PC-9 (cell line): ENCODE results near the gene RTP4. TPM values are rescaled to one million over a fixed set of nuclear protein-coding genes. Genes with fewer than 3 reads are reported as not detected.

ENCODE experiments used
- BruUV-seq: library from RNA; stranded (reverse); fragments of 400-500 nt; replicated peaks from 2 replicates; lab custom pipeline; 2021; lab: Mats Ljungman, UMichigan
- CTCF ChIA-PET: fragments of 300-600 bp; sonication (Branson Sonifier 250); formaldehyde crosslinking; loops from one replicate; lab custom pipeline; 2022; ENCODE audit warnings: antibody characterized with exemption; lab: Charles Lee
- POLR2A ChIA-PET: fragments of 300-600 bp; sonication (Branson Sonifier 250); formaldehyde crosslinking; loops from one replicate; lab custom pipeline; 2022; ENCODE audit warnings: antibody characterized with exemption; ENCODE audit not compliant: unreplicated experiment; lab: Charles Lee
- DNase-seq, 2 experiments: peaks; one replicate each; pipeline versions ENCODE4 v3.0.0 to v3.0.0-alpha.2; 2015 to 2022; ENCODE audit warnings: mixed read lengths in 1 of 2
- H2AFZ ChIP-seq: fragments of 200-600 bp; sonication (generic); 2 replicates; pipeline ENCODE4 v1.8.1; 2017; ENCODE audit warnings: antibody characterized with exemption
- H3F3A ChIP-seq: fragments of 200-600 bp; sonication (generic); 2 replicates; pipeline ENCODE4 v1.8.1; 2017; ENCODE audit warnings: antibody characterized with exemption, mild to moderate bottlenecking, low read depth; ENCODE audit not compliant: insufficient read depth
- H3K27ac ChIP-seq: fragments of 200-600 bp; sonication (generic); 2 replicates; pipeline ENCODE4 v1.6.1; 2016; ENCODE audit warnings: mixed run types
- H3K27me3 ChIP-seq: fragments of 200-600 bp; sonication (generic); 2 replicates; pipeline ENCODE4 v1.6.1; 2016; ENCODE audit warnings: low read depth, mixed run types; ENCODE audit not compliant: insufficient read depth
- H3K36me3 ChIP-seq: fragments of 200-600 bp; sonication (generic); 2 replicates; pipeline ENCODE4 v1.6.1; 2016; ENCODE audit warnings: low read depth, mixed run types
- H3K4me1 ChIP-seq: fragments of 200-600 bp; sonication (generic); replicated peaks from 2 replicates; pipeline ENCODE4 v1.6.1; 2016; ENCODE audit warnings: mixed run types; ENCODE audit not compliant: insufficient read depth
- H3K4me2 ChIP-seq: fragments of 200-600 bp; sonication (generic); 2 replicates; pipeline ENCODE4 v1.6.1; 2017; ENCODE audit warnings: mixed run types
- H3K4me3 ChIP-seq: fragments of 200-600 bp; sonication (generic); 2 replicates; pipeline ENCODE4 v1.6.1; 2016; ENCODE audit warnings: mixed run types
- H3K79me2 ChIP-seq: fragments of 200-600 bp; sonication (generic); 2 replicates; pipeline ENCODE4 v1.6.1; 2017; ENCODE audit warnings: low read depth, mixed run types
- H3K9me2 ChIP-seq: fragments of 200-600 bp; sonication (generic); 2 replicates; pipeline ENCODE4 v1.8.1; 2017; ENCODE audit warnings: mild to moderate bottlenecking; ENCODE audit not compliant: insufficient read depth
- H3K9me3 ChIP-seq: fragments of 200-600 bp; sonication (generic); 2 replicates; pipeline ENCODE4 v1.8.1; 2016; ENCODE audit warnings: low read depth; ENCODE audit not compliant: insufficient read depth
- H4K20me1 ChIP-seq: fragments of 200-600 bp; sonication (generic); 2 replicates; pipeline ENCODE4 v1.8.1; 2017; ENCODE audit not compliant: insufficient read depth
- CTCF ChIP-seq: fragments of 200-600 bp; sonication (generic); conservative IDR thresholded peaks from 2 replicates; pipeline ENCODE4 v1.6.1; 2017; ENCODE audit warnings: mixed run types, antibody characterized with exemption, mild to moderate bottlenecking, moderate library complexity
- EZH2 ChIP-seq: fragments of 200-600 bp; sonication (generic); IDR thresholded peaks from 2 replicates; pipeline ENCODE4 v1.8.0; 2017; ENCODE audit warnings: antibody characterized with exemption, low read depth
- intact Hi-C: fragments of 100-400 bp; cut with micrococcal nuclease; formaldehyde crosslinking; loops from one replicate; pipeline ENCODE4 v1.10.0; 2022; ENCODE audit not compliant: unreplicated experiment
- total RNA-seq: library from RNA; stranded (reverse); gene quantifications from 2 replicates; pipeline ENCODE4 v1.2.3, GENCODE V29; 2021

Gene RTP4
- total RNA-seq, 1 experiment from 2014 or later, result 0.90 TPM

GRCh38 chr3:187369089-187369447 is 883 bp downstream of the RTP4 start:
- no peaks in the 10 kb centered on the region for H3K4me1 ChIP-seq
- DNase-seq, result no peak
- POLR2A ChIA-PET, result no interaction called here
- no peak overlapping the region for H3K27ac ChIP-seq
- TF ChIP-seq CTCF (no peak), EZH2 (no peak)
- H3F3A ChIP-seq, result no peaks in the 10 kb centered on the region
- no peaks in the 10 kb centered on the region for H3K36me3 ChIP-seq
- H2AFZ ChIP-seq, result no peak overlapping the region
- intact Hi-C loops, result no loop called here
- H3K9me2 ChIP-seq, result no peaks in the 10 kb centered on the region
- no peak overlapping the region for H3K4me3 ChIP-seq
- H4K20me1 ChIP-seq, result no peaks in the 10 kb centered on the region
- CTCF ChIA-PET, result interaction anchor here (0.7 kb wide), 1 partner anchor 12 kb away, joined by 4 read pairs; no protein-coding TSS in a partner anchor
- peaks cover 5% of the 10 kb centered on the region; the same call in 1 of the 2 replicates for H3K27me3 ChIP-seq
- no TSS peak for BruUV-seq
- H3K9me3 ChIP-seq, result no peaks in the 10 kb centered on the region
- no peak overlapping the region for H3K4me2 ChIP-seq
- H3K79me2 ChIP-seq, result no peaks in the 10 kb centered on the region

- no peaks in the 10 kb centered on the region for H3K4me1 ChIP-seq
- TF ChIP-seq CTCF (no peak), EZH2 (no peak)
- H3K27ac ChIP-seq, result no peak overlapping the region
- H3K4me3 ChIP-seq, result no peak overlapping the region
- H3K9me2 ChIP-seq, result no peaks in the 10 kb centered on the region
- no peaks in the 10 kb centered on the region for H3F3A ChIP-seq
- H2AFZ ChIP-seq, result no peak overlapping the region
- no peaks in the 10 kb centered on the region for H4K20me1 ChIP-seq
- H3K79me2 ChIP-seq, result no peaks in the 10 kb centered on the region
- intact Hi-C loops, result no loop called here
- no peaks in the 10 kb centered on the region for H3K9me3 ChIP-seq
- POLR2A ChIA-PET, result no interaction called here
- H3K36me3 ChIP-seq, result no peaks in the 10 kb centered on the region
- no peak for DNase-seq
- H3K4me2 ChIP-seq, result no peak overlapping the region
- CTCF ChIA-PET, result no interaction called here
- H3K27me3 ChIP-seq, result peaks cover 5% of the 10 kb centered on the region; the same call in 1 of the 2 replicates
- no TSS peak for BruUV-seq
Measured at GRCh38 chr3:187370051-187370450, 1.9 kb downstream of the RTP4 start.

GRCh38 chr3:187375581-187375980 is 7.4 kb downstream of the RTP4 start:
- DNase-seq, result no peak
- Histone ChIP-seq H3K9me2 (no peaks in the 10 kb centered on the region), H3K27me3 (peaks cover 5% of the 10 kb centered on the region; the same call in 1 of the 2 replicates), H2AFZ (no peak overlapping the region), H3K4me3 (no peak overlapping the region), H3K4me1 (no peaks in the 10 kb centered on the region), H3K36me3 (no peaks in the 10 kb centered on the region), H3F3A (no peaks in the 10 kb centered on the region), H3K9me3 (no peaks in the 10 kb centered on the region), H4K20me1 (no peaks in the 10 kb centered on the region), H3K79me2 (no peaks in the 10 kb centered on the region), H3K27ac (no peak overlapping the region), H3K4me2 (no peak overlapping the region)
- ChIA-PET CTCF (interaction anchor here (0.5 kb wide), 1 partner anchor 823 kb away, joined by 4 read pairs; no protein-coding TSS in a partner anchor), POLR2A (no interaction called here)
- BruUV-seq, result no TSS peak
- intact Hi-C loops, result no loop called here
- TF ChIP-seq EZH2, result no peak
- no peak for TF ChIP-seq CTCF
